RCC 7860 (cell line): ENCODE results near the gene FAM241B.

ENCODE experiments used
- DNase-seq: peaks from one replicate; pipeline ENCODE4 v3.0.0-alpha.2; 2015; ENCODE audit warnings: low spot score
- FAIRE-seq: peaks from 2 replicates; lab custom pipeline; 2012; peaks lifted over from hg19 to GRCh38; lab: Jason Lieb, UNC

FAM241B gene

GRCh38 chr10:69629897-69630650 is at the start of gene FAM241B:
Gene FAM241B (plus strand): TSS chr10:69630247. CDS start chr10:69631744, 1,497 bp downstream.
- FAIRE-seq (no peak), DNase-seq (peak; percentile 45)

- no peak for FAIRE-seq
- no peak for DNase-seq
Observed at GRCh38 chr10:69580435-69580834, 49.6 kb upstream of the FAM241B start.

GRCh38 chr10:69583106-69583505 is 46.9 kb upstream of the FAM241B start:
- DNase-seq (no peak), FAIRE-seq (no peak)

- FAIRE-seq (no peak), DNase-seq (no peak)
Observed at GRCh38 chr10:69584624-69585023, 45.4 kb upstream of the FAM241B start.

GRCh38 chr10:69588358-69588757 is 41.7 kb upstream of the FAM241B start:
- FAIRE-seq (no peak), DNase-seq (no peak)

- no peak for DNase-seq
- FAIRE-seq = no peak
Observed at GRCh38 chr10:69600761-69601330, 29.2 kb upstream of the FAM241B start.

- no peak for FAIRE-seq
- DNase-seq = no peak
Observed at GRCh38 chr10:69609077-69609476, 21.0 kb upstream of the FAM241B start.

GRCh38 chr10:69612760-69613159 is 17.3 kb upstream of the FAM241B start:
- FAIRE-seq (no peak), DNase-seq (no peak)

GRCh38 chr10:69614130-69614529 is 15.9 kb upstream of the FAM241B start:
- no peak for FAIRE-seq
- no peak for DNase-seq

- DNase-seq (no peak), FAIRE-seq (no peak)
Observed at GRCh38 chr10:69616358-69616757, 13.7 kb upstream of the FAM241B start.

- FAIRE-seq = no peak
- no peak for DNase-seq
Observed at GRCh38 chr10:69618746-69619145, 11.3 kb upstream of the FAM241B start.

- FAIRE-seq = no peak
- DNase-seq = no peak
Observed at GRCh38 chr10:69619626-69620025, 10.4 kb upstream of the FAM241B start.

- FAIRE-seq = no peak
- no peak for DNase-seq
Observed at GRCh38 chr10:69620625-69621024, 9.4 kb upstream of the FAM241B start.

- no peak for DNase-seq
- FAIRE-seq = no peak
Observed at GRCh38 chr10:69624245-69624786, 5.7 kb upstream of the FAM241B start.

GRCh38 chr10:69626826-69627225 is 3.2 kb upstream of the FAM241B start:
- DNase-seq (no peak), FAIRE-seq (no peak)

GRCh38 chr10:69628891-69629290 is 1.2 kb upstream of the FAM241B start:
- DNase-seq (no peak), FAIRE-seq (no peak)

- FAIRE-seq = no peak
- DNase-seq = no peak
Observed at GRCh38 chr10:69629519-69629896, 539 bp upstream of the FAM241B start.

- no peak for DNase-seq
- no peak for FAIRE-seq
Observed at GRCh38 chr10:69630651-69631400, 779 bp downstream of the FAM241B start.

- DNase-seq = no peak
- no peak for FAIRE-seq
Observed at GRCh38 chr10:69631566-69631965, 1.5 kb downstream of the FAM241B start.

- FAIRE-seq (no peak), DNase-seq (no peak)
Observed at GRCh38 chr10:69632516-69633199, 2.6 kb downstream of the FAM241B start.
